HL-60 (cell line): Measurements from ENCODE around the gene DUSP2.

Source experiments
- DNase-seq, 2 experiments: peaks; one replicate each; pipeline ENCODE4 v3.0.0-alpha.2; 2010 to 2020; ENCODE audit warnings: low read depth in 1 of 2, low spot score in 1 of 2
- H3K27ac ChIP-seq: fragments of 250-450 bp; sonication (Bioruptor Pico); replicated peaks from 2 replicates; pipeline ENCODE4 v1.5.1; 2020; ENCODE audit warnings: mild to moderate bottlenecking, moderate library complexity
- H3K27me3 ChIP-seq: fragments of 250-450 bp; sonication (Bioruptor Pico); 2 replicates; pipeline ENCODE4 v1.5.1; 2021; ENCODE audit warnings: mild to moderate bottlenecking, moderate library complexity; ENCODE audit not compliant: insufficient read depth, poor library complexity, severe bottlenecking
- H3K4me3 ChIP-seq: replicated peaks from 2 replicates; pipeline ENCODE4 v1.5.1; 2011; ENCODE audit warnings: mild to moderate bottlenecking, control low read depth, low read length; ENCODE audit not compliant: insufficient read depth
- CTCF ChIP-seq: IDR thresholded peaks from one replicate; pipeline ENCODE4 v1.5.1; 2011; ENCODE audit warnings: low read length, control low read depth, inconsistent platforms; ENCODE audit not compliant: insufficient read depth
- GABPA ChIP-seq: IDR thresholded peaks from 2 replicates; pipeline ENCODE4 v1.6.1; 2012; ENCODE audit warnings: low read depth
- POLR2AphosphoS5 ChIP-seq: IDR thresholded peaks from 2 replicates; pipeline ENCODE4 v1.6.1; 2012; ENCODE audit warnings: low read depth
- REST ChIP-seq: IDR thresholded peaks from 2 replicates; pipeline ENCODE4 v1.6.1; 2012; ENCODE audit warnings: low read depth; ENCODE audit not compliant: insufficient replicate concordance
- SPI1 ChIP-seq: IDR thresholded peaks from 2 replicates; pipeline ENCODE4 v1.6.1; 2012; ENCODE audit warnings: low read depth, mild to moderate bottlenecking, borderline replicate concordance

DUSP2 gene

GRCh38 chr2:96136129-96136720 is 9.0 kb downstream of the DUSP2 start:
- no peak for DNase-seq

GRCh38 chr2:96135621-96136020 is 9.6 kb downstream of the DUSP2 start:
- Histone ChIP-seq H3K27me3 (no peaks in the 10 kb centered on the region), H3K4me3 (no peak overlapping the region), H3K27ac (no peak overlapping the region)
- TF ChIP-seq POLR2AphosphoS5 (no peak), REST (no peak), GABPA (no peak)
- DNase-seq: no peak

More at GRCh38 chr2:96136129-96136720, 9.0 kb downstream of the DUSP2 start:
- no peak overlapping the region for H3K27ac ChIP-seq
- no peak for TF ChIP-seq CTCF
- no peak for TF ChIP-seq REST
- TF ChIP-seq SPI1: no peak
- no peak for TF ChIP-seq GABPA
- TF ChIP-seq POLR2AphosphoS5: no peak
- no peak overlapping the region for H3K4me3 ChIP-seq
- H3K27me3 ChIP-seq: no peaks in the 10 kb centered on the region

- TF ChIP-seq POLR2AphosphoS5: no peak
- no peak for TF ChIP-seq CTCF
- TF ChIP-seq REST: no peak
- TF ChIP-seq GABPA: no peak
- no peak for TF ChIP-seq SPI1
- Histone ChIP-seq H3K27ac (no peak overlapping the region), H3K4me3 (no peak overlapping the region), H3K27me3 (no peaks in the 10 kb centered on the region)
- no peak for DNase-seq
Observed at GRCh38 chr2:96135171-96135570, 10.1 kb downstream of the DUSP2 start.
